Upper lobe of left lung (tissue), 4 donors: Measurements from ENCODE around the gene PGS1.
A peak's percentile ranks its signal among the peaks of the same experiment; 100 is the strongest.

Experiments used
- CTCF ChIP-seq, 6 experiments: fragments of 450-650 bp in 4 of 6; fragments of 200-600 bp in 2 of 6; sonication (generic) in 2 of 6; IDR thresholded peaks; one replicate each; pipeline ENCODE4 v1.5.1; 2016 to 2019; ENCODE audit warnings: antibody characterized with exemption in 6 of 6
- EP300 ChIP-seq, 4 donors: sonication (generic); formaldehyde crosslinking; IDR thresholded peaks; one replicate each; pipeline ENCODE4 v1.5.1; 2017; ENCODE audit warnings: antibody characterized with exemption in 4 of 4, control low read depth in 2 of 4
- POLR2A ChIP-seq, 4 donors: fragments of 450-650 bp; IDR thresholded peaks; one replicate each; pipeline ENCODE4 v1.5.1; 2016 to 2017; ENCODE audit warnings: antibody characterized with exemption in 4 of 4, mild to moderate bottlenecking in 2 of 4
- POLR2AphosphoS5 ChIP-seq, 2 donors: sonication (generic); formaldehyde crosslinking; IDR thresholded peaks; one replicate each; pipeline ENCODE4 v1.5.1; 2017; ENCODE audit warnings: antibody characterized with exemption in 2 of 2

- no peak for TF ChIP-seq CTCF (IDR thresholded peaks at IDR 0.05)
- peak; percentile 17 to 18 for TF ChIP-seq POLR2AphosphoS5 (IDR thresholded peaks at IDR 0.05)
- TF ChIP-seq EP300 (IDR thresholded peaks at IDR 0.05) = no peak
- TF ChIP-seq POLR2A (IDR thresholded peaks at IDR 0.05) = no peak
These were observed 36.0 kb downstream of the PGS1 start for GRCh38 chr17:78414178-78415162.
